BE2C (cell line): ENCODE measurements around the gene AGBL4.

Source experiments
- DNase-seq: peaks from one replicate; pipeline ENCODE4 v3.0.0-alpha.2; 2020
- H3K27me3 ChIP-seq: fragments of 250-450 bp; sonication (Bioruptor Pico); 2 replicates; pipeline ENCODE4 v1.5.1; 2020; ENCODE audit warnings: mild to moderate bottlenecking
- H3K36me3 ChIP-seq: fragments of 250-450 bp; sonication (Bioruptor Pico); 2 replicates; pipeline ENCODE4 v1.5.1; 2020; ENCODE audit warnings: mild to moderate bottlenecking
- H3K4me1 ChIP-seq: fragments of 250-450 bp; sonication (Bioruptor Pico); 2 replicates; pipeline ENCODE4 v1.5.1; 2020
- H3K4me3 ChIP-seq: 2 replicates; pipeline ENCODE4 v1.5.1; 2011; ENCODE audit warnings: low read depth, low read length
- H3K9me3 ChIP-seq: fragments of 250-450 bp; sonication (Bioruptor Pico); 2 replicates; pipeline ENCODE4 v1.5.1; 2020
- TF ChIP-seq, protein P1 (sequence below): IDR thresholded peaks from 2 replicates; pipeline ENCODE4 v1.5.1; 2012; ENCODE audit warnings: mild to moderate bottlenecking, low read depth, low read length

The AGBL4 gene

DNA sequence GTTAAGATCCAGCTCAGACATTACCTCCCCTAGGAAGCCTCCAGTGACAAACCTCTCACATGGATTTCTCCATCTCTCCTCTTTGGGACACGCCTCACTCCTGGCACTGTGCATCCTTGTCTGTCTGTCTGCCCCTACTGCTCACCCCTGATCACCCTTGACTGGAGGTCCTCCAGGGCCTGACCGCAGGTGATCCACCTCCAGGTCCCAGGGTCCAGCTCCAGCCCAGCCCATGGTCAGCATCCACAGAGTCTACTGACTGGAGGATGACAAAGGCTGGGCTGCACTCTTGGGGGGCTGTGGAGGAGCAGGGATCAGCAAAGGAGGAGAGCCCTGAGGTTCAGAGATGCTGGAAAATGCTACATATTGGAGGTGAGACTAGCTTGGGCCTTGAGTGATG is 1312.8 kb downstream of the AGBL4 start:
- H3K36me3 ChIP-seq, result no peaks in the 10 kb centered on the region
- 0 out of 2 replicates have a peak, but pooled peaks cover 5% of the 10 kb centered on the region for H3K4me1 ChIP-seq
- DNase-seq, result no peak
- no peaks in the 10 kb centered on the region for H3K27me3 ChIP-seq
- TF ChIP-seq, protein P1, sequence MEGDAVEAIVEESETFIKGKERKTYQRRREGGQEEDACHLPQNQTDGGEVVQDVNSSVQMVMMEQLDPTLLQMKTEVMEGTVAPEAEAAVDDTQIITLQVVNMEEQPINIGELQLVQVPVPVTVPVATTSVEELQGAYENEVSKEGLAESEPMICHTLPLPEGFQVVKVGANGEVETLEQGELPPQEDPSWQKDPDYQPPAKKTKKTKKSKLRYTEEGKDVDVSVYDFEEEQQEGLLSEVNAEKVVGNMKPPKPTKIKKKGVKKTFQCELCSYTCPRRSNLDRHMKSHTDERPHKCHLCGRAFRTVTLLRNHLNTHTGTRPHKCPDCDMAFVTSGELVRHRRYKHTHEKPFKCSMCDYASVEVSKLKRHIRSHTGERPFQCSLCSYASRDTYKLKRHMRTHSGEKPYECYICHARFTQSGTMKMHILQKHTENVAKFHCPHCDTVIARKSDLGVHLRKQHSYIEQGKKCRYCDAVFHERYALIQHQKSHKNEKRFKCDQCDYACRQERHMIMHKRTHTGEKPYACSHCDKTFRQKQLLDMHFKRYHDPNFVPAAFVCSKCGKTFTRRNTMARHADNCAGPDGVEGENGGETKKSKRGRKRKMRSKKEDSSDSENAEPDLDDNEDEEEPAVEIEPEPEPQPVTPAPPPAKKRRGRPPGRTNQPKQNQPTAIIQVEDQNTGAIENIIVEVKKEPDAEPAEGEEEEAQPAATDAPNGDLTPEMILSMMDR, result no peak
- no peak overlapping the region for H3K4me3 ChIP-seq
- H3K9me3 ChIP-seq, result no peaks in the 10 kb centered on the region

DNA sequence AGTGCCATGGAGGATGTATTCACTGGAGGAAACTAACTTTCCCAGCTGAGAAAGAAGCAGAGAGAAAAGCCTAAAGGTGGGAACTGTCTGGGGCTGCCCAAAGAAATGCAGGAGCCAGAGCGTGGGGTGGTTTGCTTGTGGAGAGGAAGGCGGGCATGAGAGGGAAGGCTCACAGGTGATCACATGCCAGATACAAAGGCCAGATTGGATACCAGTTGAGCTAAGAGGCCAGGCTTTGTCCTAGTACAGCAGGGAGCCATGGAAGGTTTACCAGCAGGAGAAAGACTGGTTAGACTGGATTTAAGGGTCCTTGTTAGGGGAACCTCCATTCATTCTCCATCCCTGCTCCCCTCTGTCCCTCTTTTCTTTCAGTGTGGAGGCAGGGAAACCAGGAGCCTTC is 1313.4 kb downstream of the AGBL4 start:
- Histone ChIP-seq H3K4me1 (0 out of 2 replicates have a peak, but pooled peaks cover 5% of the 10 kb centered on the region), H3K27me3 (no peaks in the 10 kb centered on the region), H3K36me3 (no peaks in the 10 kb centered on the region), H3K4me3 (no peak overlapping the region), H3K9me3 (no peaks in the 10 kb centered on the region)
- TF ChIP-seq, protein P1, result no peak
- no peak for DNase-seq

GRCh38 chr1:48704736-48705135 is 1319.0 kb downstream of the AGBL4 start:
- H3K27me3 ChIP-seq, result no peaks in the 10 kb centered on the region
- DNase-seq, result no peak
- TF ChIP-seq, protein P1, result no peak
- H3K9me3 ChIP-seq, result no peaks in the 10 kb centered on the region
- no peaks in the 10 kb centered on the region for H3K36me3 ChIP-seq
- H3K4me3 ChIP-seq, result no peak overlapping the region
- H3K4me1 ChIP-seq, result no peaks in the 10 kb centered on the region

- DNase-seq, result no peak
- no peak overlapping the region for H3K4me3 ChIP-seq
- no peaks in the 10 kb centered on the region for H3K36me3 ChIP-seq
- no peaks in the 10 kb centered on the region for H3K4me1 ChIP-seq
- no peaks in the 10 kb centered on the region for H3K9me3 ChIP-seq
- H3K27me3 ChIP-seq, result no peaks in the 10 kb centered on the region
- TF ChIP-seq, protein P1, result no peak
These were observed 1322.3 kb downstream of the AGBL4 start for GRCh38 chr1:48701445-48701844.

- DNase-seq, result peak; percentile 50
These were observed 1326.6 kb downstream of the AGBL4 start for GRCh38 chr1:48697066-48697707.

GRCh38 chr1:48695161-48695560 is 1328.6 kb downstream of the AGBL4 start:
- no peak for DNase-seq
- Histone ChIP-seq H3K4me3 (no peak overlapping the region), H3K4me1 (no peaks in the 10 kb centered on the region), H3K36me3 (no peaks in the 10 kb centered on the region), H3K9me3 (no peaks in the 10 kb centered on the region), H3K27me3 (no peaks in the 10 kb centered on the region)
- TF ChIP-seq, protein P1, result no peak

More at GRCh38 chr1:48697066-48697707, 1326.6 kb downstream of the AGBL4 start:
- H3K27me3 ChIP-seq, result no peaks in the 10 kb centered on the region
- H3K36me3 ChIP-seq, result no peaks in the 10 kb centered on the region
- H3K4me1 ChIP-seq, result no peaks in the 10 kb centered on the region
- H3K9me3 ChIP-seq, result no peaks in the 10 kb centered on the region
- TF ChIP-seq, protein P1, result peak; percentile 79
- no peak overlapping the region for H3K4me3 ChIP-seq
